ENCODE data around the gene CHRNB2.

The CHRNB2 gene

GRCh38 chr1:154628121-154628405 lies 60.5 kb downstream of the CHRNB2 start:
- in situ Hi-C loops (cut with MboI; ENCODE audit: low sequenced_read_pairs) = no loop called here

GRCh38 chr1:154629061-154629674 lies 61.6 kb downstream of the CHRNB2 start:
- in situ Hi-C loops (cut with MboI; ENCODE audit: low sequenced_read_pairs) = no loop called here
